ENCODE results near the gene PPM1L.

DNA sequence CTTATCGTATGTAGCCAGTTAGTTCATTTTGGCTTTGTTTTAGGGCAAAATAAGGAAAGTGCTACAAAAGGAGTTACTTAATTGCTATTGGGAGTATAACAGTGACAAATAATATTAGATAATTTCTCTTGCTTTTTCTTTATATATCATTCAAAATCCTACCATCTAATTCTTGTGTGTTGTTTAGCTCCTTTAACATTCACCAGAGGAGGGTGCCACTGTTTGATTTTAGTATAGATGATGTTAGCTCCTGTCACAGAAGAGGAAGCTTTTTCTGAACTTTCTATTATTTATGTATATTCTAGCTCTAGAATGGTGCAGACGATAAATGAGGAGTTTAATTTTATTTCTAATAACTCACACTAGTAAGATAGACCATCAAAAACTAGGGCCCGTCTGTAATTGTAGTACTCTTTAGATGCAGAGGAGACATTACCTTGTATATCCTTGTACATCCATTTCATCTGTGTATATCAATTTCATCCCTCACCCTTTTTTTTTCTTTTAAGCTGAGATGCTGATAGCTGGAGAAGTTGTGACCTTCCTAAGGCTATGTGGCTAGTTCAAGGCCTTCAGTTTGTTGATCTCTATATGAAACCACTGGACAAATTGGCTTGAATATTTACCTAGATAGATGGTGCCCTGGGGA, 3.0 kb downstream of the PPM1L start:
- TF ChIP-seq, protein P1, sequence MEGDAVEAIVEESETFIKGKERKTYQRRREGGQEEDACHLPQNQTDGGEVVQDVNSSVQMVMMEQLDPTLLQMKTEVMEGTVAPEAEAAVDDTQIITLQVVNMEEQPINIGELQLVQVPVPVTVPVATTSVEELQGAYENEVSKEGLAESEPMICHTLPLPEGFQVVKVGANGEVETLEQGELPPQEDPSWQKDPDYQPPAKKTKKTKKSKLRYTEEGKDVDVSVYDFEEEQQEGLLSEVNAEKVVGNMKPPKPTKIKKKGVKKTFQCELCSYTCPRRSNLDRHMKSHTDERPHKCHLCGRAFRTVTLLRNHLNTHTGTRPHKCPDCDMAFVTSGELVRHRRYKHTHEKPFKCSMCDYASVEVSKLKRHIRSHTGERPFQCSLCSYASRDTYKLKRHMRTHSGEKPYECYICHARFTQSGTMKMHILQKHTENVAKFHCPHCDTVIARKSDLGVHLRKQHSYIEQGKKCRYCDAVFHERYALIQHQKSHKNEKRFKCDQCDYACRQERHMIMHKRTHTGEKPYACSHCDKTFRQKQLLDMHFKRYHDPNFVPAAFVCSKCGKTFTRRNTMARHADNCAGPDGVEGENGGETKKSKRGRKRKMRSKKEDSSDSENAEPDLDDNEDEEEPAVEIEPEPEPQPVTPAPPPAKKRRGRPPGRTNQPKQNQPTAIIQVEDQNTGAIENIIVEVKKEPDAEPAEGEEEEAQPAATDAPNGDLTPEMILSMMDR (conservative IDR thresholded peaks at IDR 0.05), result no peak
- TF ChIP-seq EZH2 (IDR thresholded peaks at IDR 0.05; ENCODE audit: low read depth), result no peak

Data from PC-9 (cell line).